T-helper 17 cell (primary cell): ENCODE results near the gene SMYD5. TPM values are rescaled to one million over a fixed set of nuclear protein-coding genes. Genes with fewer than 3 reads are reported as not detected.

Source experiments
- ATAC-seq: fragments of 150-1000 bp; cut with Tn5 transposase; 2 replicates; pipeline ENCODE4 v1.10.0; 2021; ENCODE audit warnings: mild to moderate bottlenecking, moderate library complexity
- DNase-seq, 3 donors: peaks; one replicate each; pipeline versions ENCODE4 v3.0.0 to v3.0.0-alpha.2; 2020 to 2021
- H3K9me3 ChIP-seq: one replicate; pipeline ENCODE4 v1.7.0; 2013; ENCODE audit warnings: low read length, mild to moderate bottlenecking; ENCODE audit not compliant: control insufficient read depth, poor library complexity, severe bottlenecking
- H3K27ac Mint-ChIP-seq: one replicate; pipeline ENCODE4 v1.8.0; 2022; ENCODE audit warnings: mild to moderate bottlenecking, moderate library complexity, mixed read lengths
- H3K27me3 Mint-ChIP-seq: one replicate; pipeline ENCODE4 v1.8.0; 2022; ENCODE audit warnings: mixed read lengths
- H3K36me3 Mint-ChIP-seq: one replicate; pipeline ENCODE4 v1.8.0; 2022; ENCODE audit warnings: low read depth, mixed read lengths
- H3K4me1 Mint-ChIP-seq: one replicate; pipeline ENCODE4 v1.8.0; 2022; ENCODE audit warnings: mild to moderate bottlenecking, mixed read lengths
- H3K4me3 Mint-ChIP-seq: one replicate; pipeline ENCODE4 v1.8.0; 2022; ENCODE audit warnings: mild to moderate bottlenecking, moderate library complexity, mixed read lengths
- total RNA-seq, 4 donors: library from RNA in 2 of 4; stranded (reverse) in 2 of 4; gene quantifications; one replicate each; pipeline ENCODE4 v1.2.3 and lab custom pipeline; 2022 to 2026

SMYD5 gene
- total RNA-seq, 2 donors from 2014 or later = 31.9 to 37.0 TPM

DNA sequence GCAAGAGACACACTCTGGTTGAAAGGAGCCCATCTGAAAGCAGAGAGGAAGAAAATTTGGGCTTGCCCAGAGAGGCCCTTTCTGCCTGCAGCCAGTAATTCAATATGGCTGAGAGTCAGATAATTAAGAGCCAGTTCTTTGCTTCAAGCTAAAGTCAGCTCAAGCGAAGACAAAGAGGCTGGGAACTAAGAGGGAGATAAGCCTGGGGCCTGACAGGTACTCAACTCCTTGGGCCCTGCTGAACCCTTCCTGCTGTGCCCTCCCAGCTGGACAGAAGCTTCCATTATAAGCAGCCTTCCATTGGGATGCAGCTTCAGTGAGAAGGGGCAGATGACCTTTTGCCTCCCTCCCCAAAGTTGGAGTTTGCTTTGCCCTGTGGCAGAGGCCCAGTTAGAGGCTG, 58.2 kb downstream of the SMYD5 start:
- DNase-seq (no peak), ATAC-seq (no peak)
- H3K36me3 Mint-ChIP-seq = peaks cover 7% of the 10 kb centered on the region
- no peak overlapping the region for H3K27ac Mint-ChIP-seq
- peaks cover 14% of the 10 kb centered on the region for H3K4me1 Mint-ChIP-seq
- no peaks in the 10 kb centered on the region for H3K9me3 ChIP-seq
- H3K4me3 Mint-ChIP-seq = no peak overlapping the region
- H3K27me3 Mint-ChIP-seq = no peaks in the 10 kb centered on the region

Other genes starting within 250 kb of the SMYD5 start
- 10 to 100 TPM in 1 of 2 donors, 1 to 10 TPM in 1; 7.0 to 10.0 TPM for gene SFXN5, start 142.5 kb upstream of the SMYD5 start, total RNA-seq
- gene RAB11FIP5, start 101.3 kb upstream of the SMYD5 start, total RNA-seq = 10 to 100 TPM; 13.1 to 19.4 TPM
- gene NOTO, start 11.7 kb upstream of the SMYD5 start, total RNA-seq = not detected
- 1 to 10 TPM; 4.7 to 5.9 TPM for gene PRADC1, start 19.0 kb downstream of the SMYD5 start, total RNA-seq
- gene CCT7, start 20.1 kb downstream of the SMYD5 start, total RNA-seq = 100 to 1,000 TPM; 132 to 152 TPM
- gene FBXO41, start 70.2 kb downstream of the SMYD5 start, total RNA-seq = 10 to 100 TPM; 13.3 to 13.5 TPM
- under 1 TPM; 0.52 to 0.70 TPM for gene EGR4, start 79.3 kb downstream of the SMYD5 start, total RNA-seq
- gene ALMS1, start 171.6 kb downstream of the SMYD5 start, total RNA-seq = 10 to 100 TPM; 22.3 to 26.6 TPM